ENCODE measurements around the gene GPR176.

GPR176 gene

GRCh38 chr15:39860871-39861270 lies 59.2 kb downstream of the GPR176 start:
- no peak for DNase-seq (ENCODE audit: low read depth in 1 of 2, low spot score in 1 of 2)

- no peak for DNase-seq (ENCODE audit: low read depth in 1 of 2, low spot score in 1 of 2)
Measured at GRCh38 chr15:39860200-39860599, 59.9 kb downstream of the GPR176 start.

- DNase-seq (ENCODE audit: low read depth in 1 of 2, low spot score in 1 of 2) = no peak
Measured at GRCh38 chr15:39859636-39860035, 60.4 kb downstream of the GPR176 start.

GRCh38 chr15:39857132-39857531 lies 62.9 kb downstream of the GPR176 start:
- DNase-seq (ENCODE audit: low read depth in 1 of 2, low spot score in 1 of 2) = no peak

- DNase-seq (ENCODE audit: low read depth in 1 of 2, low spot score in 1 of 2) = no peak
Measured at GRCh38 chr15:39856357-39856756, 63.7 kb downstream of the GPR176 start.

GRCh38 chr15:39855400-39855799 lies 64.7 kb downstream of the GPR176 start:
- no peak for DNase-seq (ENCODE audit: low read depth in 1 of 2, low spot score in 1 of 2)

- no peak for DNase-seq (ENCODE audit: low read depth in 1 of 2, low spot score in 1 of 2)
Measured at GRCh38 chr15:39854161-39854560, 65.9 kb downstream of the GPR176 start.

- no peak for DNase-seq (ENCODE audit: low read depth in 1 of 2, low spot score in 1 of 2)
Measured at GRCh38 chr15:39852250-39852649, 67.8 kb downstream of the GPR176 start.

- no peak for DNase-seq (ENCODE audit: low read depth in 1 of 2, low spot score in 1 of 2)
Measured at GRCh38 chr15:39851500-39852092, 68.5 kb downstream of the GPR176 start.

GRCh38 chr15:39850436-39850835 lies 69.6 kb downstream of the GPR176 start:
- no peak for DNase-seq (ENCODE audit: low read depth in 1 of 2, low spot score in 1 of 2)

- DNase-seq (ENCODE audit: low read depth in 1 of 2, low spot score in 1 of 2) = no peak
Measured at GRCh38 chr15:39846108-39846507, 74.0 kb downstream of the GPR176 start.

GRCh38 chr15:39845582-39845981 lies 74.5 kb downstream of the GPR176 start:
- no peak for DNase-seq (ENCODE audit: low read depth in 1 of 2, low spot score in 1 of 2)

- DNase-seq (ENCODE audit: low read depth in 1 of 2, low spot score in 1 of 2) = no peak
Measured at GRCh38 chr15:39843565-39843964, 76.5 kb downstream of the GPR176 start.

GRCh38 chr15:39837454-39837853 lies 82.6 kb downstream of the GPR176 start:
- DNase-seq (ENCODE audit: low read depth in 1 of 2, low spot score in 1 of 2) = no peak

GRCh38 chr15:39835550-39835949 lies 84.5 kb downstream of the GPR176 start:
- no peak for DNase-seq (ENCODE audit: low read depth in 1 of 2, low spot score in 1 of 2)

GRCh38 chr15:39834256-39834655 lies 85.8 kb downstream of the GPR176 start:
- DNase-seq (ENCODE audit: low read depth in 1 of 2, low spot score in 1 of 2) = no peak

GRCh38 chr15:39833515-39833981 lies 86.5 kb downstream of the GPR176 start:
- no peak for DNase-seq (ENCODE audit: low read depth in 1 of 2, low spot score in 1 of 2)

GRCh38 chr15:39830166-39830565 lies 89.9 kb downstream of the GPR176 start:
- DNase-seq (ENCODE audit: low read depth in 1 of 2, low spot score in 1 of 2) = no peak

- no peak for DNase-seq (ENCODE audit: low read depth in 1 of 2, low spot score in 1 of 2)
Measured at GRCh38 chr15:39828374-39828931, 91.6 kb downstream of the GPR176 start.

- DNase-seq (ENCODE audit: low read depth in 1 of 2, low spot score in 1 of 2) = no peak
Measured at GRCh38 chr15:39826975-39827374, 93.1 kb downstream of the GPR176 start.

- DNase-seq (ENCODE audit: low read depth in 1 of 2, low spot score in 1 of 2) = no peak
Measured at GRCh38 chr15:39823634-39824033, 96.4 kb downstream of the GPR176 start.

GRCh38 chr15:39820050-39820602 lies 99.9 kb downstream of the GPR176 start:
- no peak for DNase-seq (ENCODE audit: low read depth in 1 of 2, low spot score in 1 of 2)

GRCh38 chr15:39819533-39819932 lies 100.5 kb downstream of the GPR176 start:
- DNase-seq (ENCODE audit: low read depth in 1 of 2, low spot score in 1 of 2) = no peak
